Stimulated activated CD4-positive, alpha-beta T cell treated with anti-CD3 and anti-CD28 coated beads, Interleukin-15, amount 100 ng/mL, for 48 hours (primary cell): ENCODE data around the gene BOK.
"Not testable (repeated sequence)": the region's sequence is repeated elsewhere in the genome, so short reads cannot be mapped to it uniquely, and the experiment has no call there.

ENCODE experiments used
- DNase-seq, 2 donors: peaks; one replicate each; pipeline ENCODE4 v3.0.0-alpha.2; 2020; ENCODE audit warnings: low read depth in 2 of 2

The BOK gene

GRCh38 chr2:241571821-241572620 lies 13.5 kb downstream of the BOK start:
- no peak for DNase-seq

- not testable (repeated sequence) for DNase-seq
Measured at GRCh38 chr2:241572915-241573651, 14.5 kb downstream of the BOK start.

GRCh38 chr2:241573741-241574140 lies 15.2 kb downstream of the BOK start:
- no peak for DNase-seq

GRCh38 chr2:241574911-241575623 lies 16.5 kb downstream of the BOK start:
- DNase-seq = no peak

- DNase-seq = no peak
Measured at GRCh38 chr2:241575624-241576292, 17.2 kb downstream of the BOK start.

GRCh38 chr2:241576293-241576654 lies 17.7 kb downstream of the BOK start:
- no peak for DNase-seq

- DNase-seq = no peak
Measured at GRCh38 chr2:241577413-241578122, 19.0 kb downstream of the BOK start.

- DNase-seq = no peak
Measured at GRCh38 chr2:241579281-241579680, 20.7 kb downstream of the BOK start.

GRCh38 chr2:241582328-241582727 lies 23.8 kb downstream of the BOK start:
- no peak for DNase-seq

GRCh38 chr2:241582806-241583205 lies 24.3 kb downstream of the BOK start:
- DNase-seq = no peak

GRCh38 chr2:241584436-241584835 lies 25.9 kb downstream of the BOK start:
- DNase-seq = no peak

GRCh38 chr2:241586564-241587264 lies 28.2 kb downstream of the BOK start:
- no peak for DNase-seq

- DNase-seq = not testable (repeated sequence)
Measured at GRCh38 chr2:241589863-241590262, 31.3 kb downstream of the BOK start.

- not testable (repeated sequence) for DNase-seq
Measured at GRCh38 chr2:241590496-241591455, 32.2 kb downstream of the BOK start.

- DNase-seq = no peak
Measured at GRCh38 chr2:241592126-241592845, 33.7 kb downstream of the BOK start.

- DNase-seq = no peak
Measured at GRCh38 chr2:241593271-241593670, 34.7 kb downstream of the BOK start.

- no peak for DNase-seq
Measured at GRCh38 chr2:241595600-241596140, 37.1 kb downstream of the BOK start.

GRCh38 chr2:241597561-241597960 lies 39.0 kb downstream of the BOK start:
- no peak for DNase-seq

GRCh38 chr2:241598061-241598460 lies 39.5 kb downstream of the BOK start:
- DNase-seq = no peak
